Thyroid gland (tissue), 4 donors: ENCODE data around the gene KRTAP5-2. TPM values are rescaled to one million over a fixed set of nuclear protein-coding genes. Genes with fewer than 3 reads are reported as not detected.
A peak's percentile ranks its signal among the peaks of the same experiment; 100 is the strongest.

ENCODE experiments used
- DNase-seq, 2 donors: peaks; one replicate each; pipeline ENCODE4 v3.0.0-alpha.2; 2019
- H3K27ac ChIP-seq, 3 donors: fragments of 200-600 bp; sonication (generic); 1 replicate in 2 of 3; 2 replicates in 1 of 3; pipeline ENCODE4 v1.5.1; 2016 to 2019; ENCODE audit warnings: mild to moderate bottlenecking in 1 of 3, moderate library complexity in 1 of 3
- H3K27me3 ChIP-seq: fragments of 200-600 bp; sonication (generic); one replicate; pipeline ENCODE4 v1.5.1; 2019
- H3K36me3 ChIP-seq, 2 donors: fragments of 200-600 bp; sonication (generic); one replicate each; pipeline ENCODE4 v1.5.1; 2016 to 2019
- H3K4me1 ChIP-seq, 2 donors: fragments of 200-600 bp; sonication (generic); one replicate each; pipeline ENCODE4 v1.5.1; 2017 to 2019
- H3K4me3 ChIP-seq, 3 donors: fragments of 200-600 bp; sonication (generic); replicated peaks in 1 of 3; 1 replicate in 2 of 3; 2 replicates in 1 of 3; pipeline ENCODE4 v1.5.1; 2016; ENCODE audit warnings: mild to moderate bottlenecking in 1 of 3
- H3K9me3 ChIP-seq: fragments of 200-600 bp; sonication (generic); one replicate; pipeline ENCODE4 v1.5.1; 2017
- CTCF ChIP-seq, 6 experiments: fragments of 200-600 bp in 3 of 6; fragments of 450-650 bp in 3 of 6; sonication (generic) in 3 of 6; IDR thresholded peaks; one replicate each; pipeline ENCODE4 v1.5.1; 2016 to 2019; ENCODE audit warnings: antibody characterized with exemption in 6 of 6, mild to moderate bottlenecking in 2 of 6, inconsistent platforms in 1 of 6, moderate library complexity in 1 of 6
- POLR2A ChIP-seq, 2 donors: fragments of 450-650 bp; IDR thresholded peaks; one replicate each; pipeline ENCODE4 v1.6.1; 2017; ENCODE audit warnings: antibody characterized with exemption in 2 of 2, mild to moderate bottlenecking in 2 of 2, moderate library complexity in 1 of 2
- WGBS, 2 donors: methylation state at CpG; one replicate each; pipeline ENCODE4 v1.1.5; 2017; 5-methylcytosine and 5-hydroxymethylcytosine counted together
- intact Hi-C: fragments of 100-400 bp; cut with DNase I; formaldehyde crosslinking; loops from one replicate; pipeline ENCODE4 v1.15.1; 2023
- total RNA-seq, 4 donors: library from RNA; depleted of rRNA; stranded (reverse); fragments of >200 nt; gene quantifications; one replicate each; pipeline ENCODE4 v1.2.3, GENCODE V29; 2016

KRTAP5-2 gene
- total RNA-seq, 4 donors from 2014 or later: not detected

GRCh38 chr11:1548221-1549070 is 49.6 kb downstream of the KRTAP5-2 start:
- peak overlapping the region; percentile 84 to 93 (median 88) for H3K27ac ChIP-seq
- 10 to 11% methylated on average over 18 to 27 of the region's 34 CpGs for WGBS, 2 donors
- peak overlapping the region in 1 of 3 donors; percentile 30 for H3K4me3 ChIP-seq
- no peaks in the 10 kb centered on the region for H3K36me3 ChIP-seq
- peak; percentile 94 to 96 for DNase-seq
- peak in 1 of 6 experiments; percentile 6 for TF ChIP-seq CTCF (IDR thresholded peaks at IDR 0.05)
- TF ChIP-seq POLR2A (IDR thresholded peaks at IDR 0.05): peak in 1 of 2 donors; percentile 89
- H3K9me3 ChIP-seq: no peaks in the 10 kb centered on the region
- peaks cover 12 to 40% of the 10 kb centered on the region in 2 donors for H3K4me1 ChIP-seq
- H3K27me3 ChIP-seq: no peaks in the 10 kb centered on the region
- intact Hi-C loops: loop anchor here (10.0 kb wide), 1 partner anchor 76 kb away; the partner anchor contains the start of genes KRTAP5-4 and KRTAP5-5

- no peaks in the 10 kb centered on the region for H3K9me3 ChIP-seq
- intact Hi-C loops: loop anchor here (2.0 to 10.0 kb wide), 2 partner anchors 27 to 77 kb away; partner anchors contain the start of genes KRTAP5-4 and KRTAP5-5
- DNase-seq: no peak
- 11 to 25% methylated on average over 18 to 22 of the region's 33 CpGs for whole genome bisulfite sequencing, 2 donors
- H3K4me1 ChIP-seq: peaks cover 12 to 36% of the 10 kb centered on the region in 2 donors
- TF ChIP-seq CTCF (IDR thresholded peaks at IDR 0.05) (no peak), POLR2A (IDR thresholded peaks at IDR 0.05) (no peak)
- H3K27ac ChIP-seq: peak overlapping the region; percentile 84 to 93 (median 88)
- peak overlapping the region in 1 of 3 donors; percentile 30 for H3K4me3 ChIP-seq
- H3K36me3 ChIP-seq: no peaks in the 10 kb centered on the region
- no peaks in the 10 kb centered on the region for H3K27me3 ChIP-seq
Observed at GRCh38 chr11:1547467-1548098, 50.5 kb downstream of the KRTAP5-2 start.

Other genes with a start within 250 kb of the KRTAP5-2 start
- 1 to 10 TPM in 2 of 4 donors, under 1 TPM in 2; 0.34 to 2.2 (median 0.81) TPM for gene BRSK2, start 208.4 kb downstream of the KRTAP5-2 start, total RNA-seq
- gene MOB2, start 111.5 kb downstream of the KRTAP5-2 start, total RNA-seq: 10 to 100 TPM; 25.6 to 45.8 (median 30.1) TPM
- 1 to 10 TPM; 1.3 to 3.5 (median 2.5) TPM for gene DUSP8, start 26.0 kb downstream of the KRTAP5-2 start, total RNA-seq
- not detected for gene KRTAP5-1, start 13.0 kb downstream of the KRTAP5-2 start, total RNA-seq
- gene KRTAP5-3, start 10.2 kb upstream of the KRTAP5-2 start, total RNA-seq: not detected
- gene KRTAP5-4, start 23.8 kb upstream of the KRTAP5-2 start, total RNA-seq: not detected
- gene KRTAP5-5, start 31.5 kb upstream of the KRTAP5-2 start, total RNA-seq: not detected
- gene KRTAP5-6, start 98.9 kb upstream of the KRTAP5-2 start, total RNA-seq: not detected
- gene IFITM10, start 152.3 kb upstream of the KRTAP5-2 start, total RNA-seq: 100 to 1,000 TPM in 1 of 4 donors, 1 to 10 TPM in 1, under 1 TPM in 1, not detected in 1; 0.22 to 126 (median 1.5) TPM
- 100 to 1,000 TPM; 363 to 577 (median 457) TPM for gene CTSD, start 165.6 kb upstream of the KRTAP5-2 start, total RNA-seq
- not detected for gene SYT8, start 236.7 kb upstream of the KRTAP5-2 start, total RNA-seq
- not detected for gene TNNI2, start 240.7 kb upstream of the KRTAP5-2 start, total RNA-seq